PC-3 (cell line): ENCODE results near the gene CLEC14A.

Source experiments
- EZH2 ChIP-seq: fragments of 300-600 bp; sonication (generic); IDR thresholded peaks from one replicate; pipeline ENCODE4 v1.6.1; 2017; ENCODE audit warnings: antibody characterized with exemption, mild to moderate bottlenecking, low read length; ENCODE audit not compliant: unreplicated experiment
- TF ChIP-seq, protein P1 (sequence below): fragments of 300-600 bp; sonication (generic); conservative IDR thresholded peaks from 2 replicates; pipeline ENCODE4 v1.5.1; 2017; ENCODE audit warnings: antibody characterized with exemption, low read depth, mild to moderate bottlenecking, low read length

DNA sequence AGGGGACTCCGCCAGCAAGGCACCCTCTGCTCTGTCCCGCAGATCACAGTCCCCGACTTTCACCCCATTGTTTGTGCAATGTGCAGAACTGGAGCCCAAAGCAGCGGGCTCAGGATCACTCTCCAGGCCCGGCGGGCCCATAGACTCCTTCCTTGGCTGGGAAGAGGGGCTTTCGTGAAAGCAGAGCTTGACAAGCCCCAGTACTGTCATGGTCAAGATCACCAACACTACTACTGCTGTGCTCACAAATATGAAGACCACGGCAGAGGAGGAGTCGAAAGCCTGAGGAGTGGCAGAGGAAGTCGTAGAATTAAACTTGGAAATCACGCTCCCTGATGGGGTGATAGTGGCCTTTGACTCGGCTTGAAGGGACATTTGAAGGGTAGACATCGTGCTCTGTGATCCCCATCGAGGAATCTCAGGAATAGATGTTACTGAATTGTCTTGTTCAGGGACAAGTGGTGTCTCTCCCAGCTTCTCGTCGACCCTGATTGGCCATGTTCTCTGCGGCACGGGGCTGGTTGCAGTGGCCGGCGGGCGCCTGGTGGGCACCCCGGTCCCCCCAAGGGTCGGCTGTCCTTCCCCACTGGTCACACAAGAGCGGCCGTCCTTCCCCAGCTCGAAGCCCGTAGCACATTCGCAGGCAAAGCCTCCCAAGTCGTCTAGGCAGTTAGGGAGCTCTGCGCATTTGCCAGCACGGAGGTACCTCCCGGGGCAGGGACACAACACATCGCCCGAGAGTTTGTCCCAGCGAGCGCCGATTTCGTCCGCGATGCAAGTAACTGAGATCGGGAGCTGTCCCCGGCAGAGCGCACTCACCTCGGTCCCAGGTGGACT, 1.1 kb downstream of the CLEC14A start:
- TF ChIP-seq, protein P1, sequence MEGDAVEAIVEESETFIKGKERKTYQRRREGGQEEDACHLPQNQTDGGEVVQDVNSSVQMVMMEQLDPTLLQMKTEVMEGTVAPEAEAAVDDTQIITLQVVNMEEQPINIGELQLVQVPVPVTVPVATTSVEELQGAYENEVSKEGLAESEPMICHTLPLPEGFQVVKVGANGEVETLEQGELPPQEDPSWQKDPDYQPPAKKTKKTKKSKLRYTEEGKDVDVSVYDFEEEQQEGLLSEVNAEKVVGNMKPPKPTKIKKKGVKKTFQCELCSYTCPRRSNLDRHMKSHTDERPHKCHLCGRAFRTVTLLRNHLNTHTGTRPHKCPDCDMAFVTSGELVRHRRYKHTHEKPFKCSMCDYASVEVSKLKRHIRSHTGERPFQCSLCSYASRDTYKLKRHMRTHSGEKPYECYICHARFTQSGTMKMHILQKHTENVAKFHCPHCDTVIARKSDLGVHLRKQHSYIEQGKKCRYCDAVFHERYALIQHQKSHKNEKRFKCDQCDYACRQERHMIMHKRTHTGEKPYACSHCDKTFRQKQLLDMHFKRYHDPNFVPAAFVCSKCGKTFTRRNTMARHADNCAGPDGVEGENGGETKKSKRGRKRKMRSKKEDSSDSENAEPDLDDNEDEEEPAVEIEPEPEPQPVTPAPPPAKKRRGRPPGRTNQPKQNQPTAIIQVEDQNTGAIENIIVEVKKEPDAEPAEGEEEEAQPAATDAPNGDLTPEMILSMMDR: no peak
- TF ChIP-seq EZH2: no peak
